ENCODE data around the gene UPF3A. TPM values are rescaled to one million over a fixed set of nuclear protein-coding genes. Genes with fewer than 3 reads are reported as not detected.

UPF3A gene
- total and polyA plus RNA-seq, 9 of the 15 experiments (the other 6 are each of a cell fraction or from before 2014, with no cell fraction given), result 15.6 to 76.5 (median 40.9) TPM

- TF ChIP-seq, protein P1, sequence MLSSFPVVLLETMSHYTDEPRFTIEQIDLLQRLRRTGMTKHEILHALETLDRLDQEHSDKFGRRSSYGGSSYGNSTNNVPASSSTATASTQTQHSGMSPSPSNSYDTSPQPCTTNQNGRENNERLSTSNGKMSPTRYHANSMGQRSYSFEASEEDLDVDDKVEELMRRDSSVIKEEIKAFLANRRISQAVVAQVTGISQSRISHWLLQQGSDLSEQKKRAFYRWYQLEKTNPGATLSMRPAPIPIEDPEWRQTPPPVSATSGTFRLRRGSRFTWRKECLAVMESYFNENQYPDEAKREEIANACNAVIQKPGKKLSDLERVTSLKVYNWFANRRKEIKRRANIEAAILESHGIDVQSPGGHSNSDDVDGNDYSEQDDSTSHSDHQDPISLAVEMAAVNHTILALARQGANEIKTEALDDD (IDR thresholded peaks at IDR 0.05), result no peak
- no peak for TF ChIP-seq SNRNP70 (optimal IDR thresholded peaks at IDR 0.05; ENCODE audit: low read depth, low read length)
- TF ChIP-seq, protein P2, sequence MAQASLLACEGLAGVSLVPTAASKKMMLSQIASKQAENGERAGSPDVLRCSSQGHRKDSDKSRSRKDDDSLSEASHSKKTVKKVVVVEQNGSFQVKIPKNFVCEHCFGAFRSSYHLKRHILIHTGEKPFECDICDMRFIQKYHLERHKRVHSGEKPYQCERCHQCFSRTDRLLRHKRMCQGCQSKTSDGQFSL (CRISPR knock-in tag; IDR thresholded peaks at IDR 0.05), result no peak
- TF ChIP-seq, protein P2 (tag; IDR thresholded peaks at IDR 0.05), result no peak
- TF ChIP-seq ARID2 (IDR thresholded peaks at IDR 0.05), result no peak
- TF ChIP-seq, protein P3, sequence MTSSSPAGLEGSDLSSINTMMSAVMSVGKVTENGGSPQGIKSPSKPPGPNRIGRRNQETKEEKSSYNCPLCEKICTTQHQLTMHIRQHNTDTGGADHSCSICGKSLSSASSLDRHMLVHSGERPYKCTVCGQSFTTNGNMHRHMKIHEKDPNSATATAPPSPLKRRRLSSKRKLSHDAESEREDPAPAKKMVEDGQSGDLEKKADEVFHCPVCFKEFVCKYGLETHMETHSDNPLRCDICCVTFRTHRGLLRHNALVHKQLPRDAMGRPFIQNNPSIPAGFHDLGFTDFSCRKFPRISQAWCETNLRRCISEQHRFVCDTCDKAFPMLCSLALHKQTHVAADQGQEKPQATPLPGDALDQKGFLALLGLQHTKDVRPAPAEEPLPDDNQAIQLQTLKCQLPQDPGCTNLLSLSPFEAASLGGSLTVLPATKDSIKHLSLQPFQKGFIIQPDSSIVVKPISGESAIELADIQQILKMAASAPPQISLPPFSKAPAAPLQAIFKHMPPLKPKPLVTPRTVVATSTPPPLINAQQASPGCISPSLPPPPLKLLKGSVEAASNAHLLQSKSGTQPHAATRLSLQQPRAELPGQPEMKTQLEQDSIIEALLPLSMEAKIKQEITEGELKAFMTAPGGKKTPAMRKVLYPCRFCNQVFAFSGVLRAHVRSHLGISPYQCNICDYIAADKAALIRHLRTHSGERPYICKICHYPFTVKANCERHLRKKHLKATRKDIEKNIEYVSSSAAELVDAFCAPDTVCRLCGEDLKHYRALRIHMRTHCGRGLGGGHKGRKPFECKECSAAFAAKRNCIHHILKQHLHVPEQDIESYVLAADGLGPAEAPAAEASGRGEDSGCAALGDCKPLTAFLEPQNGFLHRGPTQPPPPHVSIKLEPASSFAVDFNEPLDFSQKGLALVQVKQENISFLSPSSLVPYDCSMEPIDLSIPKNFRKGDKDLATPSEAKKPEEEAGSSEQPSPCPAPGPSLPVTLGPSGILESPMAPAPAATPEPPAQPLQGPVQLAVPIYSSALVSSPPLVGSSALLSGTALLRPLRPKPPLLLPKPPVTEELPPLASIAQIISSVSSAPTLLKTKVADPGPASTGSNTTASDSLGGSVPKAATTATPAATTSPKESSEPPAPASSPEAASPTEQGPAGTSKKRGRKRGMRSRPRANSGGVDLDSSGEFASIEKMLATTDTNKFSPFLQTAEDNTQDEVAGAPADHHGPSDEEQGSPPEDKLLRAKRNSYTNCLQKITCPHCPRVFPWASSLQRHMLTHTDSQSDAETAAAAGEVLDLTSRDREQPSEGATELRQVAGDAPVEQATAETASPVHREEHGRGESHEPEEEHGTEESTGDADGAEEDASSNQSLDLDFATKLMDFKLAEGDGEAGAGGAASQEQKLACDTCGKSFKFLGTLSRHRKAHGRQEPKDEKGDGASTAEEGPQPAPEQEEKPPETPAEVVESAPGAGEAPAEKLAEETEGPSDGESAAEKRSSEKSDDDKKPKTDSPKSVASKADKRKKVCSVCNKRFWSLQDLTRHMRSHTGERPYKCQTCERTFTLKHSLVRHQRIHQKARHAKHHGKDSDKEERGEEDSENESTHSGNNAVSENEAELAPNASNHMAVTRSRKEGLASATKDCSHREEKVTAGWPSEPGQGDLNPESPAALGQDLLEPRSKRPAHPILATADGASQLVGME (CRISPR knock-in tag; IDR thresholded peaks at IDR 0.05), result no peak
- no peak for TF ChIP-seq NELFE (IDR thresholded peaks at IDR 0.05; ENCODE audit: insufficient read depth, insufficient read length)
- TF ChIP-seq NFIC (IDR thresholded peaks at IDR 0.05), result no peak
- TF ChIP-seq RBBP5 (IDR thresholded peaks at IDR 0.05; ENCODE audit: borderline replicate concordance, insufficient read depth, low read length, poor library complexity, severe bottlenecking), result no peak
- no peak for TF ChIP-seq RBM17 (IDR thresholded peaks at IDR 0.05; ENCODE audit: borderline replicate concordance, low read depth, low read length)
- TF ChIP-seq MAZ (CRISPR knock-in tag; conservative IDR thresholded peaks at IDR 0.05 in 1 of 2, IDR thresholded peaks at IDR 0.05 in 1 of 2), result no peak
- TF ChIP-seq KDM5B (IDR thresholded peaks at IDR 0.05; ENCODE audit: insufficient replicate concordance, low read depth, low read length), result no peak
- TF ChIP-seq MLX (CRISPR knock-in tag; conservative IDR thresholded peaks at IDR 0.05), result no peak
- no peak for TF ChIP-seq TGIF2 (CRISPR knock-in tag; IDR thresholded peaks at IDR 0.05)
- TF ChIP-seq FOXJ2 (tag; IDR thresholded peaks at IDR 0.05), result 0 out of 2 replicates have a peak, but pooled peaks have one; percentile 25
- TF ChIP-seq HMG20B (CRISPR knock-in tag; IDR thresholded peaks at IDR 0.05), result no peak
- no peak for TF ChIP-seq KLF1 (tag; IDR thresholded peaks at IDR 0.05)
- peak; percentile 51 for TF ChIP-seq TAL1 (IDR thresholded peaks at IDR 0.05)
- no peak for TF ChIP-seq TFAM (CRISPR knock-in tag; conservative IDR thresholded peaks at IDR 0.05)
- TF ChIP-seq ADNP (tag; IDR thresholded peaks at IDR 0.05), result no peak
Measured at GRCh38 chr13:114237415-114238112, 43.8 kb upstream of the UPF3A start (continued).

Data from K562 (cell line).